ENCODE results near the gene LRCH1.

Gene LRCH1

GRCh38 chr13:46683676-46684260 lies 130.8 kb downstream of the LRCH1 start:
- in situ Hi-C loops (cut with MboI; ENCODE audit: low sequenced_read_pairs): no loop called here

- in situ Hi-C loops (cut with MboI; ENCODE audit: low sequenced_read_pairs): no loop called here
Observed at GRCh38 chr13:46684287-46685001, 131.5 kb downstream of the LRCH1 start.

DNA sequence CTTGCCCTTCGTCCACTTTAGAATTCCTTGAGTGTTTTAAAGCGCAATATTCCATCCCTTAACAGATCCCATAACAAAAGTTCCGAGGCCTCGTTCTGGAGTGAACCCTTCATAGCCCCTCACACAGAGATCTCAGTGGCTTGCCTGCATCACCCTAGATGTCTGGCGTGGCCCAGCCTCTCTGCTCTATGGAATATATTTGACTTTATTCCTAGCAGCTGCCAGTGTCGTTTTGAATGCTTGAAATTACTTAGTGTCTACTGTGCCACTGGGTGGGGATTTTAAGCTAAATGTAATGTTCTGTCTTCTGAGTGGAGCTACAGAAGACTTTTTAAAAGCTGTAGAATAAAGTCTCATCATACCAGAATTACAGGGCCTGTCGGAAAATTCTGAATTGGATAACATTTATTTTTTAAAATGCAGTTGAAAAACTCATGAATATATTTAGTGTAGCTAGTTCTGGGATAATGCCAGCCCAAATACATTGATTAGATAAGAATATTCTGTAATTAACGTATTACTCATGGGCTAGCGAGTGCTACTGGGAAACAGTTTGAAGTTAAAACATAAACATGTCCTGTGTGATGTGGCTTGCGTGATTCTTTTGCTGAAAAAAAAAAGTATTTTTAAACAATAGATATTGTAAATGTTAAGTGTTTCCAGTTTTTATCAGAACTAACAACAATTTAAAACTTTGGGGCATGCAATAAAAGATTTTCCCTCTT lies 132.2 kb downstream of the LRCH1 start:
- in situ Hi-C loops (cut with MboI; ENCODE audit: low sequenced_read_pairs): no loop called here

DNA sequence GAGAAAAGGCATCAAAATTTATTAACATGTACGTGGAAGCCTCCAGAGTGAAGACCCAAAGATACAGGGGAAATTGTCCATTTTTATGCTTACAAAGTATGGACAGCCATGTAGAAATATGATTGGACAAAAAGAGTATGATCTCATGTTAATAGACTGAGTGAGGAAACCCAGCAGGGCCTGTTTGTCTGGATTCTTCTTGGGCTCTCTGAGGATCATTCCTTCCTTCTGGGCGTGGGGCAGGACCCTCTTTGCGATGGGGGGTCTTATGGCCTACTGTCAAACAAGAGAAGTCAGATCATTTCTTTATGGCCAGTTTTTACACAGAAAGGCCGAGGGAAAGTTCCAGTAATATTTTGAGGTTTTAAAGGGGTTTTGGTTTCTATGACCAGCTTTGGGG lies 133.2 kb downstream of the LRCH1 start:
- in situ Hi-C loops (cut with MboI; ENCODE audit: low sequenced_read_pairs): no loop called here

- in situ Hi-C loops (cut with MboI; ENCODE audit: low sequenced_read_pairs): no loop called here
Observed at GRCh38 chr13:46687810-46688209, 134.8 kb downstream of the LRCH1 start.

DNA sequence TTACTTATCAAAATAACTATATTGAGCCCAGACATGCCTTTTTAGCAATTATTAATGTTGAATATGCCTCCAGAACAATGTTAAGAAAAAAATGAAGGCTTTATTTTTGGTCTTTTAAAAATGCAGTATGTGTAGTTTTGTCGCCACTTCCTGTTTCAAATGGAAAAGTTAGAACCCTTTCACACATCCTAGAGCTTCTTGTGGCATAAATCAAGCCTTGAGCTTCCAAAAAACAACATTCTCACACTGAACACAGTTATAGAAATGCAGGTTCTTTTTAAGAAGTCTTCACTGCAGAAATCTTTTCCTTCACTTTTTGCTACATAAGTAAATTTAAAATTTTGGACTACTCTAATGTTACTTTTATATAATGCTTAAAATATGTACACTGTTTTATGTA lies 135.3 kb downstream of the LRCH1 start:
- in situ Hi-C loops (cut with MboI; ENCODE audit: low sequenced_read_pairs): no loop called here

- in situ Hi-C loops (cut with MboI; ENCODE audit: low sequenced_read_pairs): no loop called here
Observed at GRCh38 chr13:46698014-46698413, 145.0 kb downstream of the LRCH1 start.

- in situ Hi-C loops (cut with MboI; ENCODE audit: low sequenced_read_pairs): no loop called here
Observed at GRCh38 chr13:46698910-46699460, 146.0 kb downstream of the LRCH1 start.

DNA sequence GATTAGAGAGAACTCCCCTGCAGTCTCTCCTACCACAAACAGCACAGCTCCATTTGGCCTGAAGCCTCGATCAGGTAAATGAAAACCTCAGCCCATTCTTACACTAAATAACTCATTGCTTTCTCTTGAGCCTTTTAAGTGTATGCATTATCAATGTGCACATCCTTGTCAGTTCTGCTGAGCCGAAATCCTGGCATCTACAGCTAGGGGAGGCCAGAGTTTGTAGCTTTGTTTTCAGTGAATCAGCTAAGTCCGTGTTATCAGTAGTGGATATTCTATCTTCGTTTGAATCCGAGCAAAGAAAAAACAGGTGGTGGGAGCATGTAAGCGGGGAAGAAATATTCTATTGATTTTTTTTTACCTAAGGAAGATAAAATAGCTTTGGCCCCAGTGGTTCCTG lies 159.6 kb downstream of the LRCH1 start:
- in situ Hi-C loops (cut with MboI; ENCODE audit: low sequenced_read_pairs): loop anchor here (25.0 kb wide), 1 partner anchor 175 kb away; no protein-coding TSS in a partner anchor

- in situ Hi-C loops (cut with MboI; ENCODE audit: low sequenced_read_pairs): loop anchor here (25.0 kb wide), 1 partner anchor 178 kb away; no protein-coding TSS in a partner anchor
Observed at GRCh38 chr13:46715363-46715762, 162.4 kb downstream of the LRCH1 start.

DNA sequence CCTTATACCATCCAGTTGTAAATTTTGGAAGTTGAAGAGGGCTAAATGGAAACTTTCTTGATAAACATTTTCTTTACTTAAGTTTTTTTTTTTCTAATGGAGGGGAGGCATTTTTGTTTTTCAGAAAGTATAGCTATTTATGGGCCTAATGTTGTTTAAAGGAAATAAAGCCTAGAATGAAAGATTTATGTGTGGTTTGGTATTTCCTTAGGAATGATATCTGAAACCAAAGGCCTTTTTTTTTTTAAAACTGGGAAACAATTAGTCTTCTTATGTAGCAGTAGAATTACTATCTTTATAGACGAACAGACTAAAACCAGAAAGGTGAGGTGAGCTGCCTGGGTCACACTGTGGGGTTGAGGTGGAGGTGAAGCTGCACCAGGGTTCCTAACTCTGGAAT lies 163.9 kb downstream of the LRCH1 start:
- in situ Hi-C loops (cut with MboI; ENCODE audit: low sequenced_read_pairs): loop anchor here (25.0 kb wide), 1 partner anchor 180 kb away; no protein-coding TSS in a partner anchor

DNA sequence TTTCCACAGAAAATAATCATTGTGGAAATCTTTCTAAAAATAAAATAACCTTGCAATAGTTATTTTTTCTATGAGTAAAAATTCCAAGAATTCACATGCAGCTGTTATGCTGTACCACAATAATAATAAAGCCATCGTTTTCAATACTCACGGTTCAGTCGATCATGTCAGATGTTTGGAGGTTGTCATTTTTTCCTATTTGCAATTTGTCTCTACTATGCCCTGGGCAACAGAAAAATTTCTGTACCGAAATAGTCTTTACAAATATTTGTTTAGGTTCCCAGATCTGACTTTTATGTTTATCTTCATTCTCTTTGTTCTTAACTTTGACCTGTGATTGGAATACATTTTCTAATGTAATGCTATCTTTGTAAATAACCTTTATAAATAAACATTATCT lies 164.3 kb downstream of the LRCH1 start:
- in situ Hi-C loops (cut with MboI; ENCODE audit: low sequenced_read_pairs): loop anchor here (25.0 kb wide), 1 partner anchor 180 kb away; no protein-coding TSS in a partner anchor

- in situ Hi-C loops (cut with MboI; ENCODE audit: low sequenced_read_pairs): loop anchor here (25.0 kb wide), 1 partner anchor 181 kb away; no protein-coding TSS in a partner anchor
Observed at GRCh38 chr13:46717856-46718255, 164.9 kb downstream of the LRCH1 start.

- in situ Hi-C loops (cut with MboI; ENCODE audit: low sequenced_read_pairs): loop anchor here (25.0 kb wide), 1 partner anchor 183 kb away; no protein-coding TSS in a partner anchor
Observed at GRCh38 chr13:46720189-46720588, 167.2 kb downstream of the LRCH1 start.

- in situ Hi-C loops (cut with MboI; ENCODE audit: low sequenced_read_pairs): loop anchor here (25.0 kb wide), 1 partner anchor 184 kb away; no protein-coding TSS in a partner anchor
Observed at GRCh38 chr13:46721054-46721453, 168.1 kb downstream of the LRCH1 start.

GRCh38 chr13:46726347-46726746 lies 173.4 kb downstream of the LRCH1 start:
- in situ Hi-C loops (cut with MboI; ENCODE audit: low sequenced_read_pairs): loop anchor here (25.0 kb wide), 1 partner anchor 564 kb away; no protein-coding TSS in a partner anchor

- in situ Hi-C loops (cut with MboI; ENCODE audit: low sequenced_read_pairs): loop anchor here (25.0 kb wide), 1 partner anchor 566 kb away; no protein-coding TSS in a partner anchor
Observed at GRCh38 chr13:46728777-46729176, 175.8 kb downstream of the LRCH1 start.

GRCh38 chr13:46731535-46731934 lies 178.6 kb downstream of the LRCH1 start:
- in situ Hi-C loops (cut with MboI; ENCODE audit: low sequenced_read_pairs): loop anchor here (25.0 kb wide), 1 partner anchor 569 kb away; no protein-coding TSS in a partner anchor

DNA sequence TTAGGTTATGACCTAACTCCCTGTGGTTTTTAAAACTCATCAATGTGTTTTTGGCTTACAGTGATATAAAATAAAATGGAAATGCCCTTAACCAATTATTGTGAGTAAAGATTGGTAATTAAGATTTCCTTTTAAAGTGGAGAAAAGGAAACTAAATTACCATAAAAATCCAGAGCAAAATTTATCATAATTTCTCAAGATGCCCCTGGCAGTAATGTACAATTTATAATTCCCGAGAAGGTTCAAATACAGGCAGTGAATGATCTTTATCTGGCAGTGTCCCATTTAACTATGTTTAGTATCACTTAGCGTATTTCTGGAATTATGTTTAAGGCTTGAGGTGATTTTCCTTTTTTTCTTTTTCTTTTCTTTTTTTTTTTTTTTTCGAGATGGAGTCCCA lies 182.5 kb downstream of the LRCH1 start:
- in situ Hi-C loops (cut with MboI; ENCODE audit: low sequenced_read_pairs): loop anchor here (25.0 kb wide), 1 partner anchor 573 kb away; no protein-coding TSS in a partner anchor

- in situ Hi-C loops (cut with MboI; ENCODE audit: low sequenced_read_pairs): loop anchor here (25.0 kb wide), 1 partner anchor 574 kb away; no protein-coding TSS in a partner anchor
Observed at GRCh38 chr13:46736541-46737310, 183.8 kb downstream of the LRCH1 start.

All from HL-60/S4 treated with retinoic acid at 250 ng/mL for 4 days and 3 days (cell line).